OCI-LY7 (cell line): ENCODE measurements around the gene HSPH1. TPM values are rescaled to one million over a fixed set of nuclear protein-coding genes. Genes with fewer than 3 reads are reported as not detected.

Experiments used
- BruUV-seq: library from RNA; stranded (reverse); fragments of 400-500 nt; replicated peaks from 2 replicates; lab custom pipeline; 2021; lab: Mats Ljungman, UMichigan
- CTCF ChIA-PET: fragments of 300-600 bp; sonication (Branson Sonifier 250); formaldehyde crosslinking; loops from one replicate; lab custom pipeline; 2022; ENCODE audit warnings: antibody characterized with exemption; ENCODE audit not compliant: unreplicated experiment; lab: Charles Lee
- POLR2A ChIA-PET: fragments of 300-600 bp; sonication (Branson Sonifier 250); formaldehyde crosslinking; loops from one replicate; lab custom pipeline; 2022; ENCODE audit warnings: antibody characterized with exemption; lab: Charles Lee
- DNase-seq: peaks from one replicate; pipeline ENCODE4 v3.0.0-alpha.2; 2015; ENCODE audit warnings: low spot score
- H2AFZ ChIP-seq: fragments of 200-600 bp; sonication (generic), shearing (Covaris generic); 2 replicates; pipeline ENCODE4 v1.6.1; 2014; ENCODE audit warnings: mild to moderate bottlenecking, antibody characterized with exemption, low read length, moderate library complexity
- H3K27ac ChIP-seq: fragments of 200-600 bp; sonication (generic); 2 replicates; pipeline ENCODE4 v1.5.1; 2014; ENCODE audit warnings: mixed run types, low read depth, mild to moderate bottlenecking, moderate library complexity, low read length, inconsistent platforms; ENCODE audit not compliant: poor library complexity, severe bottlenecking
- H3K36me3 ChIP-seq: fragments of 200-600 bp; sonication (generic); 2 replicates; pipeline ENCODE4 v1.6.1; 2014; ENCODE audit warnings: mild to moderate bottlenecking, antibody characterized with exemption, low read length, moderate library complexity, mixed read lengths; ENCODE audit not compliant: insufficient read depth
- H3K4me1 ChIP-seq: fragments of 200-600 bp; sonication (generic); 2 replicates; pipeline ENCODE4 v1.5.1; 2014; ENCODE audit warnings: mild to moderate bottlenecking, low read length; ENCODE audit not compliant: insufficient read depth, poor library complexity, severe bottlenecking
- H3K4me2 ChIP-seq: fragments of 200-600 bp; sonication (generic); 2 replicates; pipeline ENCODE4 v1.6.1; 2014; ENCODE audit warnings: mild to moderate bottlenecking, low read length
- H3K4me3 ChIP-seq: fragments of 200-600 bp; sonication (generic); 2 replicates; pipeline ENCODE4 v1.5.1; 2014; ENCODE audit warnings: mild to moderate bottlenecking, low read depth, low read length; ENCODE audit not compliant: poor library complexity, severe bottlenecking
- H3K79me2 ChIP-seq: fragments of 200-600 bp; sonication (generic); 2 replicates; pipeline ENCODE4 v1.6.1; 2016; ENCODE audit warnings: low read depth, mild to moderate bottlenecking, low read length, moderate library complexity, mixed read lengths; ENCODE audit not compliant: insufficient read depth
- H3K9me2 ChIP-seq: fragments of 200-600 bp; sonication (generic); 2 replicates; pipeline ENCODE4 v1.6.1; 2016; ENCODE audit warnings: mild to moderate bottlenecking, low read length, mixed read lengths; ENCODE audit not compliant: insufficient read depth
- H3K9me3 ChIP-seq: fragments of 200-600 bp; sonication (generic); 2 replicates; pipeline ENCODE4 v1.6.1; 2014; ENCODE audit warnings: mild to moderate bottlenecking, mixed run types, low read length, mixed read lengths
- H4K20me1 ChIP-seq: fragments of 200-600 bp; sonication (generic); 2 replicates; pipeline ENCODE4 v1.6.1; 2014; ENCODE audit warnings: mild to moderate bottlenecking, antibody characterized with exemption, low read length, moderate library complexity, mixed read lengths; ENCODE audit not compliant: insufficient read depth
- CTCF ChIP-seq: fragments of 200-600 bp; sonication (generic); conservative IDR thresholded peaks from 2 replicates; pipeline ENCODE4 v1.5.1; 2014; ENCODE audit warnings: mild to moderate bottlenecking, antibody characterized with exemption, low read length, moderate library complexity, mixed read lengths
- EZH2phosphoT487 ChIP-seq: fragments of 200-600 bp; sonication (generic); IDR thresholded peaks from 2 replicates; pipeline ENCODE4 v1.6.1; 2018; ENCODE audit warnings: low read depth, borderline replicate concordance, mild to moderate bottlenecking, mixed run types, antibody characterized with exemption, low read length, moderate library complexity, mixed read lengths
- intact Hi-C: fragments of 100-400 bp; cut with micrococcal nuclease; formaldehyde crosslinking; loops from one replicate; pipeline ENCODE4 v1.10.0; 2022; ENCODE audit not compliant: unreplicated experiment
- total RNA-seq, 2 experiments: library from RNA; depleted of rRNA in 1 of 2; stranded (reverse); fragments of >200 nt in 1 of 2; shearing (Covaris generic) in 1 of 2; gene quantifications; 2 replicates each; pipeline ENCODE4 v1.2.3, GENCODE V29; 2014 to 2022

HSPH1 gene
- total RNA-seq, 2 experiments from 2014 or later, result 89.6 to 176 TPM

- TF ChIP-seq CTCF (no peak), EZH2phosphoT487 (no peak)
- no peaks in the 10 kb centered on the region for H3K36me3 ChIP-seq
- H4K20me1 ChIP-seq, result no peaks in the 10 kb centered on the region
- POLR2A ChIA-PET, result no interaction called here
- intact Hi-C loops, result no loop called here
- H3K9me2 ChIP-seq, result no peaks in the 10 kb centered on the region
- H3K27ac ChIP-seq, result no peak overlapping the region
- no peaks in the 10 kb centered on the region for H3K4me1 ChIP-seq
- H2AFZ ChIP-seq, result no peak overlapping the region
- H3K79me2 ChIP-seq, result no peaks in the 10 kb centered on the region
- no peak overlapping the region for H3K4me3 ChIP-seq
- no TSS peak for BruUV-seq
- CTCF ChIA-PET, result no interaction called here
- no peaks in the 10 kb centered on the region for H3K9me3 ChIP-seq
- DNase-seq, result no peak
- no peak overlapping the region for H3K4me2 ChIP-seq
These were observed 22.7 kb upstream of the HSPH1 start for GRCh38 chr13:31184451-31184850.

GRCh38 chr13:31182987-31183386 lies 21.3 kb upstream of the HSPH1 start:
- Histone ChIP-seq H4K20me1 (no peaks in the 10 kb centered on the region), H3K36me3 (no peaks in the 10 kb centered on the region), H3K4me1 (no peaks in the 10 kb centered on the region), H3K79me2 (no peaks in the 10 kb centered on the region), H3K4me2 (no peak overlapping the region), H3K4me3 (no peak overlapping the region), H3K27ac (no peak overlapping the region), H2AFZ (no peak overlapping the region), H3K9me3 (no peaks in the 10 kb centered on the region), H3K9me2 (no peaks in the 10 kb centered on the region)
- CTCF ChIA-PET, result interaction anchor here (0.6 kb wide), 1 partner anchor 189 kb away, joined by 3 read pairs; no protein-coding TSS in a partner anchor
- TF ChIP-seq EZH2phosphoT487 (no peak), CTCF (no peak)
- POLR2A ChIA-PET, result interaction anchor here (1.0 kb wide), 1 partner anchor 12 kb away, joined by 3 read pairs; no protein-coding TSS in a partner anchor
- no TSS peak for BruUV-seq
- intact Hi-C loops, result no loop called here
- DNase-seq, result no peak

GRCh38 chr13:31179754-31180153 lies 18.1 kb upstream of the HSPH1 start:
- no peak overlapping the region for H3K27ac ChIP-seq
- H3K79me2 ChIP-seq, result no peaks in the 10 kb centered on the region
- H3K9me3 ChIP-seq, result no peaks in the 10 kb centered on the region
- no peaks in the 10 kb centered on the region for H3K4me1 ChIP-seq
- no peak for DNase-seq
- no peaks in the 10 kb centered on the region for H3K36me3 ChIP-seq
- H4K20me1 ChIP-seq, result no peaks in the 10 kb centered on the region
- no peak overlapping the region; the same call in 1 of the 2 replicates for H2AFZ ChIP-seq
- CTCF ChIA-PET, result interaction anchor here (0.6 kb wide), 1 partner anchor 20 kb away, joined by 3 read pairs; the partner anchor contains the start of gene B3GLCT
- no peak overlapping the region for H3K4me3 ChIP-seq
- TF ChIP-seq EZH2phosphoT487, result no peak
- POLR2A ChIA-PET, result no interaction called here
- no TSS peak for BruUV-seq
- intact Hi-C loops, result no loop called here
- H3K9me2 ChIP-seq, result no peaks in the 10 kb centered on the region
- no peak overlapping the region for H3K4me2 ChIP-seq
